HCT116 (cell line): ENCODE data around the gene TOR2A. TPM values are rescaled to one million over a fixed set of nuclear protein-coding genes. Genes with fewer than 3 reads are reported as not detected.

Experiments used
- ATAC-seq: fragments of 200-7000 bp; cut with Tn5 transposase; 2 replicates; pipeline ENCODE4 v1.9.1; 2020; ENCODE audit warnings: mild to moderate bottlenecking, moderate library complexity
- BruUV-seq: library from RNA; stranded (reverse); fragments of 400-500 nt; replicated peaks from 2 replicates; lab custom pipeline; 2021; lab: Mats Ljungman, UMichigan
- CTCF ChIA-PET: fragments of 300-600 bp; sonication (Branson Sonifier 250); formaldehyde crosslinking; loops from one replicate; lab custom pipeline; 2021; ENCODE audit warnings: antibody characterized with exemption; lab: Charles Lee
- POLR2A ChIA-PET: fragments of 300-600, 350-600 bp; sonication (Branson Sonifier 250); formaldehyde crosslinking; loops from one replicate; lab custom pipeline; 2021; ENCODE audit warnings: antibody characterized with exemption; lab: Charles Lee
- RAD21 ChIA-PET, 2 experiments: fragments of 300-600 bp; sonication (Branson Sonifier 250); formaldehyde crosslinking; loops; one replicate each; lab custom pipeline; 2023; ENCODE audit warnings: low total read pairs in 2 of 2; ENCODE audit not compliant: uncharacterized antibody in 2 of 2, unreplicated experiment in 2 of 2, low non-redundant PET in 1 of 2; lab: Charles Lee
- DNase-seq: peaks from one replicate; pipeline ENCODE4 v3.0.0-alpha.2; 2010; ENCODE audit warnings: low read depth, low spot score
- H2AFZ ChIP-seq: fragments of 200-600 bp; shearing (Covaris generic), sonication (generic); 2 replicates; pipeline ENCODE4 v1.6.1; 2017; ENCODE audit warnings: low read depth, mixed run types, mixed read lengths, antibody characterized with exemption, low read length; ENCODE audit not compliant: poor library complexity, severe bottlenecking
- H3K27ac ChIP-seq: 2 replicates; pipeline ENCODE4 v1.5.1; 2012; ENCODE audit warnings: low read depth, low read length
- H3K27me3 ChIP-seq: fragments of 200-600 bp; sonication (generic); 2 replicates; pipeline ENCODE4 v1.6.1; 2016; ENCODE audit warnings: mixed run types, low read length, mixed read lengths; ENCODE audit not compliant: insufficient read depth
- H3K36me3 ChIP-seq, 2 experiments: fragments of 200-500 bp in 1 of 2; fragments of 200-600 bp in 1 of 2; sonication (Bioruptor generic) in 1 of 2; sonication (generic) in 1 of 2; 2 replicates each; pipeline versions ENCODE4 v1.5.1 to v1.6.1; 2014 to 2016; ENCODE audit warnings: low read length in 2 of 2, inconsistent platforms in 1 of 2, mixed read lengths in 1 of 2, mixed run types in 1 of 2; ENCODE audit not compliant: insufficient read depth in 2 of 2, control insufficient read depth in 1 of 2
- H3K4me1 ChIP-seq, 2 experiments: fragments of 200-600 bp in 1 of 2; sonication (generic) in 1 of 2; 2 replicates each; pipeline versions ENCODE4 v1.5.1 to v1.6.1; 2012 to 2017; ENCODE audit warnings: low read length in 2 of 2, inconsistent platforms in 1 of 2, mild to moderate bottlenecking in 1 of 2, mixed read lengths in 1 of 2, mixed run types in 1 of 2, moderate library complexity in 1 of 2; ENCODE audit not compliant: insufficient read depth in 2 of 2, control insufficient read depth in 1 of 2
- H3K4me2 ChIP-seq: fragments of 200-600 bp; sonication (generic); 2 replicates; pipeline ENCODE4 v1.6.1; 2017; ENCODE audit warnings: mixed run types, low read length, mixed read lengths
- H3K4me3 ChIP-seq, 2 experiments: fragments of 200-600 bp in 1 of 2; sonication (generic) in 1 of 2; replicated peaks in 1 of 2; 2 replicates each; pipeline ENCODE4 v1.5.1; 2011 to 2016; ENCODE audit warnings: low read length in 2 of 2, control low read depth in 1 of 2, low read depth in 1 of 2, mild to moderate bottlenecking in 1 of 2, mixed read lengths in 1 of 2, mixed run types in 1 of 2
- H3K79me2 ChIP-seq: fragments of 200-600 bp; sonication (generic); 2 replicates; pipeline ENCODE4 v1.6.1; 2017; ENCODE audit warnings: mild to moderate bottlenecking, mixed run types, low read length, moderate library complexity, mixed read lengths; ENCODE audit not compliant: insufficient read depth
- H3K9ac ChIP-seq: fragments of 200-600 bp; sonication (generic); 2 replicates; pipeline ENCODE4 v1.6.1; 2016; ENCODE audit warnings: low read length, mixed read lengths
- H3K9me2 ChIP-seq: fragments of 200-600 bp; sonication (generic), shearing (Covaris generic); 2 replicates; pipeline ENCODE4 v1.6.1; 2017; ENCODE audit warnings: mixed run types, mild to moderate bottlenecking, moderate library complexity; ENCODE audit not compliant: insufficient read depth
- H3K9me3 ChIP-seq, 2 experiments: fragments of 200-500 bp in 1 of 2; fragments of 200-600 bp in 1 of 2; sonication (Bioruptor generic) in 1 of 2; sonication (generic) in 1 of 2; 2 replicates each; pipeline ENCODE4 v1.6.1; 2014 to 2017; ENCODE audit warnings: low read length in 2 of 2, mixed read lengths in 2 of 2, inconsistent platforms in 1 of 2, low read depth in 1 of 2, mild to moderate bottlenecking in 1 of 2, mixed run types in 1 of 2, moderate library complexity in 1 of 2; ENCODE audit not compliant: control insufficient read depth in 1 of 2, insufficient read depth in 1 of 2
- H4K20me1 ChIP-seq: fragments of 200-600 bp; sonication (generic), shearing (Covaris generic); 2 replicates; pipeline ENCODE4 v1.6.1; 2017; ENCODE audit warnings: mixed run types, mild to moderate bottlenecking, moderate library complexity; ENCODE audit not compliant: insufficient read depth
- CEBPB ChIP-seq: IDR thresholded peaks from 2 replicates; pipeline ENCODE4 v1.6.1; 2012; ENCODE audit warnings: low read depth
- ELF1 ChIP-seq: IDR thresholded peaks from 2 replicates; pipeline ENCODE4 v1.6.1; 2012; ENCODE audit warnings: low read depth, borderline replicate concordance
- EZH2phosphoT487 ChIP-seq: fragments of 200-600 bp; IDR thresholded peaks from 2 replicates; pipeline ENCODE4 v1.6.1; 2018; ENCODE audit warnings: antibody characterized with exemption, borderline replicate concordance
- FOSL1 ChIP-seq: IDR thresholded peaks from 2 replicates; pipeline ENCODE4 v1.6.1; 2012; ENCODE audit warnings: low read depth
- JUND ChIP-seq: IDR thresholded peaks from 2 replicates; pipeline ENCODE4 v1.6.1; 2012
- MAX ChIP-seq: IDR thresholded peaks from 2 replicates; pipeline ENCODE4 v1.6.1; 2012
- POLR2A ChIP-seq: IDR thresholded peaks from 2 replicates; pipeline ENCODE4 v1.7.0; 2011; ENCODE audit warnings: borderline replicate concordance; ENCODE audit not compliant: insufficient read depth, insufficient read length; ENCODE audit errors: extremely low read depth
- POLR2AphosphoS5 ChIP-seq: IDR thresholded peaks from 2 replicates; pipeline ENCODE4 v1.6.1; 2011; ENCODE audit warnings: mild to moderate bottlenecking, low read depth, low read length, moderate library complexity
- RAD21 ChIP-seq: IDR thresholded peaks from 2 replicates; pipeline ENCODE4 v1.6.1; 2012; ENCODE audit warnings: low read depth, mild to moderate bottlenecking
- SIN3A ChIP-seq: IDR thresholded peaks from 2 replicates; pipeline ENCODE4 v1.6.1; 2012; ENCODE audit warnings: low read depth
- SP1 ChIP-seq: IDR thresholded peaks from 2 replicates; pipeline ENCODE4 v1.6.1; 2012; ENCODE audit warnings: low read depth
- TCF7L2 ChIP-seq: IDR thresholded peaks from 2 replicates; pipeline ENCODE4 v1.7.0; 2011; ENCODE audit warnings: borderline replicate concordance, inconsistent platforms; ENCODE audit not compliant: insufficient read depth, insufficient read length; ENCODE audit errors: extremely low read depth
- YY1 ChIP-seq: IDR thresholded peaks from 2 replicates; pipeline ENCODE4 v1.6.1; 2011; ENCODE audit warnings: low read length, low read depth, moderate library complexity, mild to moderate bottlenecking; ENCODE audit not compliant: insufficient replicate concordance; ENCODE audit errors: extremely low read depth
- ZBTB33 ChIP-seq: IDR thresholded peaks from 2 replicates; pipeline ENCODE4 v1.6.1; 2011; ENCODE audit warnings: mild to moderate bottlenecking, low read length, moderate library complexity; ENCODE audit not compliant: insufficient replicate concordance; ENCODE audit errors: extremely low read depth
- ZFX ChIP-seq: fragments of 450-650 bp; IDR thresholded peaks from 2 replicates; pipeline ENCODE4 v1.6.1; 2017
- ZNF274 ChIP-seq: fragments of 200-500 bp; sonication (Bioruptor generic); IDR thresholded peaks from 2 replicates; pipeline ENCODE4 v1.6.1; 2014; ENCODE audit warnings: mild to moderate bottlenecking, low read depth, low read length, inconsistent platforms
- intact Hi-C: fragments of 100-400 bp; cut with micrococcal nuclease; formaldehyde crosslinking; loops from 2 replicates; pipeline ENCODE4 v1.10.0; 2022
- total RNA-seq: library from RNA; stranded (reverse); gene quantifications from one replicate; pipeline ENCODE4 v1.2.1, GENCODE V29; 2021; ENCODE audit not compliant: unreplicated experiment
- TF ChIP-seq, protein P1 (sequence below), 3 experiments: fragments of 200-600 bp in 1 of 3; sonication (generic) in 1 of 3; IDR thresholded peaks in 2 of 3; conservative IDR thresholded peaks in 1 of 3; 2 replicates each; pipeline ENCODE4 v1.5.1; 2012 to 2017; ENCODE audit warnings: low read depth in 2 of 3, low read length in 2 of 3, antibody characterized with exemption in 1 of 3, borderline replicate concordance in 1 of 3, control low read depth in 1 of 3, mild to moderate bottlenecking in 1 of 3, mixed read lengths in 1 of 3, mixed run types in 1 of 3, moderate library complexity in 1 of 3; ENCODE audit not compliant: insufficient read depth in 1 of 3
- TF ChIP-seq, protein P2 (sequence below): IDR thresholded peaks from 2 replicates; pipeline ENCODE4 v1.6.1; 2012; ENCODE audit warnings: low read depth
- TF ChIP-seq, protein P3 (sequence below): IDR thresholded peaks from 2 replicates; pipeline ENCODE4 v1.6.1; 2012

TOR2A gene
- total RNA-seq, 1 experiment from 2014 or later = 12.0 TPM

GRCh38 chr9:127753622-127754021, 18.5 kb upstream of the TOR2A start (continued):
- no peak for TF ChIP-seq JUND
- TF ChIP-seq TCF7L2 = no peak
- TF ChIP-seq SIN3A = no peak
- no peak for TF ChIP-seq POLR2A
- no peak for TF ChIP-seq CEBPB
- TF ChIP-seq EZH2phosphoT487 = no peak
- TF ChIP-seq SP1 = no peak

- H3K9me3 ChIP-seq = no peaks in the 10 kb centered on the region
- intact Hi-C loops = no loop called here
- H2AFZ ChIP-seq = no peak overlapping the region
- CTCF ChIA-PET = no interaction called here
- no TSS peak for BruUV-seq
- RAD21 ChIA-PET = no interaction called here
- no peaks in the 10 kb centered on the region for H3K9me2 ChIP-seq
- POLR2A ChIA-PET = no interaction called here
- no peak overlapping the region for H3K4me3 ChIP-seq
- no peak overlapping the region for H3K4me2 ChIP-seq
- no peaks in the 10 kb centered on the region for H3K36me3 ChIP-seq
- no peaks in the 10 kb centered on the region for H3K4me1 ChIP-seq
- H3K27ac ChIP-seq = no peak overlapping the region
- no peaks in the 10 kb centered on the region for H3K27me3 ChIP-seq
- H3K9ac ChIP-seq = no peak overlapping the region
- H3K79me2 ChIP-seq = no peaks in the 10 kb centered on the region
- ATAC-seq (no peak), DNase-seq (no peak)
- H4K20me1 ChIP-seq = no peaks in the 10 kb centered on the region
- TF ChIP-seq SP1 (no peak), RAD21 (no peak), ZFX (no peak), POLR2AphosphoS5 (no peak), ZBTB33 (no peak), FOSL1 (no peak), ZNF274 (no peak), JUND (no peak), EZH2phosphoT487 (no peak), ELF1 (no peak), SIN3A (no peak), MAX (no peak), YY1 (no peak)
- TF ChIP-seq, protein P1, sequence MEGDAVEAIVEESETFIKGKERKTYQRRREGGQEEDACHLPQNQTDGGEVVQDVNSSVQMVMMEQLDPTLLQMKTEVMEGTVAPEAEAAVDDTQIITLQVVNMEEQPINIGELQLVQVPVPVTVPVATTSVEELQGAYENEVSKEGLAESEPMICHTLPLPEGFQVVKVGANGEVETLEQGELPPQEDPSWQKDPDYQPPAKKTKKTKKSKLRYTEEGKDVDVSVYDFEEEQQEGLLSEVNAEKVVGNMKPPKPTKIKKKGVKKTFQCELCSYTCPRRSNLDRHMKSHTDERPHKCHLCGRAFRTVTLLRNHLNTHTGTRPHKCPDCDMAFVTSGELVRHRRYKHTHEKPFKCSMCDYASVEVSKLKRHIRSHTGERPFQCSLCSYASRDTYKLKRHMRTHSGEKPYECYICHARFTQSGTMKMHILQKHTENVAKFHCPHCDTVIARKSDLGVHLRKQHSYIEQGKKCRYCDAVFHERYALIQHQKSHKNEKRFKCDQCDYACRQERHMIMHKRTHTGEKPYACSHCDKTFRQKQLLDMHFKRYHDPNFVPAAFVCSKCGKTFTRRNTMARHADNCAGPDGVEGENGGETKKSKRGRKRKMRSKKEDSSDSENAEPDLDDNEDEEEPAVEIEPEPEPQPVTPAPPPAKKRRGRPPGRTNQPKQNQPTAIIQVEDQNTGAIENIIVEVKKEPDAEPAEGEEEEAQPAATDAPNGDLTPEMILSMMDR (IDR thresholded peaks at IDR 0.05 in 2 of 3, conservative IDR thresholded peaks at IDR 0.05 in 1 of 3; ENCODE audit: borderline replicate concordance in 1 of 3, insufficient read depth in 1 of 3, low read depth in 2 of 3, low read length in 2 of 3) = no peak
- TF ChIP-seq, protein P2, sequence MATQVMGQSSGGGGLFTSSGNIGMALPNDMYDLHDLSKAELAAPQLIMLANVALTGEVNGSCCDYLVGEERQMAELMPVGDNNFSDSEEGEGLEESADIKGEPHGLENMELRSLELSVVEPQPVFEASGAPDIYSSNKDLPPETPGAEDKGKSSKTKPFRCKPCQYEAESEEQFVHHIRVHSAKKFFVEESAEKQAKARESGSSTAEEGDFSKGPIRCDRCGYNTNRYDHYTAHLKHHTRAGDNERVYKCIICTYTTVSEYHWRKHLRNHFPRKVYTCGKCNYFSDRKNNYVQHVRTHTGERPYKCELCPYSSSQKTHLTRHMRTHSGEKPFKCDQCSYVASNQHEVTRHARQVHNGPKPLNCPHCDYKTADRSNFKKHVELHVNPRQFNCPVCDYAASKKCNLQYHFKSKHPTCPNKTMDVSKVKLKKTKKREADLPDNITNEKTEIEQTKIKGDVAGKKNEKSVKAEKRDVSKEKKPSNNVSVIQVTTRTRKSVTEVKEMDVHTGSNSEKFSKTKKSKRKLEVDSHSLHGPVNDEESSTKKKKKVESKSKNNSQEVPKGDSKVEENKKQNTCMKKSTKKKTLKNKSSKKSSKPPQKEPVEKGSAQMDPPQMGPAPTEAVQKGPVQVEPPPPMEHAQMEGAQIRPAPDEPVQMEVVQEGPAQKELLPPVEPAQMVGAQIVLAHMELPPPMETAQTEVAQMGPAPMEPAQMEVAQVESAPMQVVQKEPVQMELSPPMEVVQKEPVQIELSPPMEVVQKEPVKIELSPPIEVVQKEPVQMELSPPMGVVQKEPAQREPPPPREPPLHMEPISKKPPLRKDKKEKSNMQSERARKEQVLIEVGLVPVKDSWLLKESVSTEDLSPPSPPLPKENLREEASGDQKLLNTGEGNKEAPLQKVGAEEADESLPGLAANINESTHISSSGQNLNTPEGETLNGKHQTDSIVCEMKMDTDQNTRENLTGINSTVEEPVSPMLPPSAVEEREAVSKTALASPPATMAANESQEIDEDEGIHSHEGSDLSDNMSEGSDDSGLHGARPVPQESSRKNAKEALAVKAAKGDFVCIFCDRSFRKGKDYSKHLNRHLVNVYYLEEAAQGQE = no peak
- TF ChIP-seq, protein P3, sequence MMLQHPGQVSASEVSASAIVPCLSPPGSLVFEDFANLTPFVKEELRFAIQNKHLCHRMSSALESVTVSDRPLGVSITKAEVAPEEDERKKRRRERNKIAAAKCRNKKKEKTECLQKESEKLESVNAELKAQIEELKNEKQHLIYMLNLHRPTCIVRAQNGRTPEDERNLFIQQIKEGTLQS = no peak
Observed at GRCh38 chr9:127753148-127753547, 18.1 kb upstream of the TOR2A start.
